GM19351 (cell line): ENCODE results near the gene UBE2V1.
"Not testable (repeated sequence)": the region's sequence is repeated elsewhere in the genome, so short reads cannot be mapped to it uniquely, and the experiment has no call there.

ENCODE experiments used
- ATAC-seq: cut with Tn5 transposase; IDR thresholded peaks from one replicate; pipeline ENCODE4 v1.9.1; 2021; ENCODE audit warnings: mild to moderate bottlenecking, moderate library complexity; ENCODE audit not compliant: unreplicated experiment

UBE2V1 gene

GRCh38 chr20:50112512-50113419 is at the start of gene UBE2V1:
Gene UBE2V1 (minus strand): TSS chr20:50113150. CDS start chr20:50113128, 22 bp downstream.
- peak; percentile 40 for ATAC-seq

DNA sequence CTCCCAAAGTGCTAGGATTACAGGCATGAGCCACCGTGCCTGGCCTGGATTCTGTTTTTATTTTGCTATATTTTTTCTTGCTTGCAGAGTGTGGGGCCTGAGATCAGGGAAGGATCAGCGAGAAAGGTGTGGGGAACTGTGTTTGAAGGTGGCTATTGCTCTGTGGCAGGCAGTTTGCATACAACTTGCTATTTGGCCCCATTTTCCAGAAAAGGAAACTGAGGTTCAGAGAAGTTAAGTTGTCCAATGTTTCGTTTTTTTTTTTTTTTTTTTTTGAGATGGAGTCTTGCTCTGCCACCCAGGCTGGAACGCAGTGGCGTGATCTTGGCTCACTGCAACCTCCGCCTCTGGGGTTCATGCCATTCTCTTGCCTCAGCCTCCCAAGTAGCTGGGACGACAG is 48.5 kb upstream of the UBE2V1 start:
- not testable (repeated sequence) for ATAC-seq

GRCh38 chr20:50153500-50154377 is 40.8 kb upstream of the UBE2V1 start, which contains the start of gene PEDS1:
Gene PEDS1 (minus strand): TSS chr20:50153723. CDS start chr20:50153637, 86 bp downstream.
- ATAC-seq = peak; percentile 93

DNA sequence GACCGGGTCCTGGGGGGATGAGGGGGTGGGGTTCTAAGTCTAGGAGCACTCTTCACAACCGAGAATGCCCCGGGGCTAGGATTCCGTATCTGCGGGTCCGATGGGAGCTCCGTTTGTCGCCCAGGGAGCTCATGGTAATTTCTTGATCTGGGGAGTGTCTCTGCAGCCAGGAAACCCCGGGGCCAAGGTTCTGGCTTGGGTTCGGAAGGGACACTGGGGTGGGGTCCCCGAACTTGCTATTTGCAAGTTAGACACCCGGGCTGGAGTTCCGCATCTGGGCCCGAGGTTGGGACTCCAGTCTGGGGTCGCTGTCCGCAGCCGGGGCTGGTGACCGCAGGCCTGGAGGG is 40.2 kb upstream of the UBE2V1 start:
- ATAC-seq = peak; percentile 8

DNA sequence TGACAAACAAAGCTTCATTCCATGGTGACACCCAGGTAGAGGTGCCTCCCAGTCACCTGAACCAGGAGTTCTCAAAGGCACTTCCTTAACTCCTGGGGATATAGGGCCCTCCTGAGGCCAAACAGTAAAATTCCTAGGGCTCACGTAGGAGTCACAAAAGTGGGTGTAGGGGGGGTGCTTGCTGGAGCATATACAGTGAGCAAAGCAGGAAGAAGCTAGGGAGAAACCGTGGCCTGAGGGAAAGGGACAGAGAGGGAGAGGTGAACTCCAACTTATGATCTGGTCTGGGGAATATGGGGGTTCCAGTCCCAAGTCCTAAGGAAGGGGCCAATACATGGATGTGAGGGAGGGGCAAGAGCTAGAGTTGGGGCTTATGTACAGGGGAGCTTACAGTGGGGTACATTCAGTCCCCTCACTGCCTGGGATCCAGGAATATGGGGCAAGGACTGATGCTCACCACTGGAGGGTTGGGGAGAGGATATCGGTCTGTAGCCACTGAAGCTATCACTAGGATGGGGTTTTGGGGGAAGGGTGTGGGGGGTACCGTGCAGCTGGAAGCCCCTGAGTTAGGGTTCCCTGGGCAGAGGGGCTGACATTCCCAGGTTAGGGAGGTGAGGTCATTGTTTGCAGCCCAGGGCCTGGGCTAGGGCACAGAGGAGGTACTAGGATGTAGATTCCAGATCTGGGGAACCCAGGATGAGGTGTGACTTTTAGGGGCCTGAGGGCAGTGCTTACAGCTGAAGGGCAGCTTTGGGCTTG is 39.6 kb upstream of the UBE2V1 start:
- ATAC-seq = no peak

- ATAC-seq = no peak
Observed at GRCh38 chr20:50151034-50151743, 38.2 kb upstream of the UBE2V1 start.

GRCh38 chr20:50149481-50150254 is 36.7 kb upstream of the UBE2V1 start:
- ATAC-seq = no peak

DNA sequence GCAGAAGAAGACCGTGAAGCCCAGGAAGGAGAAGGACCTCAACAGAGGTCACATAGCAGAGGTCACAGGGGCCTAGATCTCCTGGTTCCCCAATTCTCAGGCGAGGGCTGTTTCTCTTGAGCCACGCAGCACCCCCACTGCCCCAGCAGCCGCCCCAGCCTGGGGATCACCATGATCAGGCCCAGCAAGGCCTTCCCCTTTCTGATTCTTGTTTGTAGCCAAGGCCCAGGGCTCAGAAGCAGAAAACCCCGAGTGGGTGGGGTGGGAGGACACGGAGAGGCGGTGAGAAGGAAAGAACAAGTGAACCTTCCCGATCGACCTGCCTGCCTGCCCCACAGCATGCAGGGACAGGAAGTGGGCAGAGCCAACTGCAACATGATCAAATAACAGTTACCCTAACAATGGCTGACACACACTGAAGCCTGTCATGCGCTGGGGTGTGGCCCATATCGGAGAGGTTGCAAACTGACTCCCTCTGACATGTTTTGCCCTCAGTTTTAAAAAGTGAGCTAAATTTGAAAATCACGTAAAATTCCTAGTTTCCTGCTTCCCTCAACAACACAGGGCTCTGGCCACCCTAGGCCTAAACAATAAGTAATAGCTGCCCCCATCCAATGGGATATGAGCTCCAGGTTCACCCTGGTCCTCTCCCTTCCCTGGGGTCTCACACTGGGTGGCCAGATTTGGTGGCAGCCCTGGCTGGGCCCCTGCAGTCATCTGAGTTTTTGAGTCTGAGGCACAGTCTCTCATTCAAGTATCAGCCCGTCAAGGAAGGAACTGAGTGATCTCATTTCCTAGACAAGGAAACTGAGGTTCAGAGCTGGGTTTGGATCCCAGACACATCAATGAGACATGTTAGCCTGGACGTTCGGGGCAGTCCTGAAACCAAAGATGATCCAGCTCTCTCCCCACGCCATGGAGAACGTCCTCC is 34.0 kb upstream of the UBE2V1 start:
- ATAC-seq = peak; percentile 77

DNA sequence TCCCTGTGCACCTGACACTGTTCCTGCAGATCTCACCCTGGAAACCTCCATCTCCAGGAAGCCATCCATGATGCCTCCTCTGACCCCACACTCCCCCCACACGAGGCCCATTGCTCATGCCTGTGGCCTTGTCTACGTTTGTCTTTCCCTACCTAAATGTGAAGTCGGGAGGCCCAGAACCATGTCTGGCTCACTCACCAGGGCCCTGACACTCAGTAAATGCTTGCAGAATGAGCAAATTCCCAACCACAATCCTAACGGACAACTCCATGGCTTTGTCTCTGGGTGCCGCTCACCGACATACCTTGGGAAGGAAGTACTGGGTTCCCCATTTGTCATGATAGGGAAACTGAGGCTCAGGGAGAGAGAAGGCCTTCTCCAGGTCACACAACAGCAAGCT is 33.3 kb upstream of the UBE2V1 start:
- ATAC-seq = no peak

- no peak for ATAC-seq
Observed at GRCh38 chr20:50145566-50145965, 32.6 kb upstream of the UBE2V1 start.

- no peak for ATAC-seq
Observed at GRCh38 chr20:50144362-50144761, 31.4 kb upstream of the UBE2V1 start.

DNA sequence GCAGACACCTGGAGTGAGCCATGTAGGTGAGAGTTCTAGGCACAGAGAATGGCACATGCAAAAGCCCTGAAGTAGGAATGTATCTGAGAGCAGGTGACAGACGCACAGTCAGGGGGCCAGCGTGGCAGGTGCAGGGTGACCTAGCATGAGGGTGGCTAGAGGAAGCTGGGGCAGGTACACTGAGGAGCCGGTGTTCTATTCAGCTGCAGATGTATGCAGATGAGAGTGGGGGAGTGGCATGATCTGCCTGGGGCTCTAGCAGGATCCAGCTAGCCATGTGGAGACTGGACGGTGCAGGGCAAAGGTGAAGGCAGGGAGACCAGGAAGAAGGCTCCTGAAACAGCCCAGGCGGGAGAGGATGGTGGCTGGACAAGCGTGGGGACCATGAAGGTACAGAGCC is 29.9 kb upstream of the UBE2V1 start:
- ATAC-seq = no peak

- ATAC-seq = no peak
Observed at GRCh38 chr20:50141811-50142561, 29.0 kb upstream of the UBE2V1 start.

DNA sequence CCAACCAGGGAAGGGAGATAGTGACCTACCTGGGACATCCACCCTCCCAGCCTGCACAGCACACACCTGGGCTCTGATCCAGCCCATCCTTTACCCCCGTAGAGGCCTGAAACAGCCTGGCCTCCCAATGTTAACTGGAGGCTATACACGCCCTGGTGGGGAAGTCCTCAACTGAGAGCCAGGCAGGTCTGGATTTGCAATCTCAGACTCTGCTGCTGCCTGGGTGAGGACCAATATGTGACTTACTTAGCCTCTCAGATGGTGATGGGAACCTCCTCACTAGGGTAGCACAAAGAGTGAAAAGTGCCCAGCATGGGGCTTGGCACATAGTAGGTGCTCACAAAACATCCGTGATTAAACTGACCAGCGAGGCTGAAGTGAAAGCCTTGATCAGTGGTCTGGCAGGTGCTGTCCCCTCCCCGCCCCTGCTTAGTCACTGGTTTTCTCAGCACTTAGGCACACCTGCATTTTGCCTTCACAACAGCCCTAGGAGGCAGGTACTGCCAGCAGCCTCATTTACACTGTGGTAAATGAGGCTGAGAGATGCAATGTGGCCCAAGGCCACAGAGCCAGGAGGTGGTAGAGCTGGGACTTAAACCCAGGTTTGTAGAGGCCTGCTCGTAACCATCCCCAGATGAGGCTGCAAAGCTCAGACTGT is 28.2 kb upstream of the UBE2V1 start:
- ATAC-seq = no peak

GRCh38 chr20:50140339-50140859 is 27.4 kb upstream of the UBE2V1 start:
- no peak for ATAC-seq

DNA sequence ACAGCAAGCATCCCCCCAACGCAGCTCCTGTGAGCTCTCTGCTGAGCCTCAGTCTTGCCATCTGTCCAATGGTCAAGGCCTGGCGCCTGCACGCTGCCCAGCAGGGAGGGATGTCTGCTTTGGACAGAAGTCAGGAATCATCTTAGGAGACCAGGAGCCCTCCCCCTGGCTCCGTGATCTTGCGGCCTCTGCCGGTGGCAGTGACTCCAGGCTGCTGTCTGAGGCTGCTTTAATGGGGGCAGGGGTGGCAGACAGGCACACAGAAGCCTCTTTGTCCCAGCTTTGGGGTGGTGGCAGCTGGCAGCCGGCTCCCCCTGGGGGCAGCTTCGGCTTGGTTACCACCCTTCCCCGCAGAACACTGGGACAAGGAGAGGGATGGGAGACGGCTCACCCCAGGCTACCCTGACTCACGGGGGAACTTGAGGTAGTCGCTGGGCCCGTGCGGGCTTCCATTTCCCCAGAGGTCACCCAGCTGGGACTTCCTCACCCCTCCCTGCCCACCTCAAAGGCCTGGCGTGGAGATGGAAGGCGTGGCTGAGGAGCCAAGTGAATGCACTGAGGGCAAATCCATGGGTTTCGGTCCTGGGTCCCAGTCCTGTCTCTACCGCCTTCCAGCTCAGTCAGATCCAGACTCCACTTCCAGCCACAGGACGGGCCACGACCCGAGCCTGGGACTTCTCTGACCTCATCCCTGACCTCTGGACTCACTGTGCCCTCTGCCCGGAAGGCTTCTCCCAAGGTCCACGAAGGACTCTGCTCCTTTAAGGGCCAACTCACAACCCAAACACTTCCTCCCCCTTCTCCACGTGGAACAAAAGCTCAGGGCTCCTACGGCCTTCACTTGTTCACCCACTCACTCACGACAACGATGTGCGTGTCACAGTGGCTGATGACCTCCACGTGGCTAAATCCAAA is 25.8 kb upstream of the UBE2V1 start:
- ATAC-seq = no peak
